ENCODE measurements around the gene SPATA22.
A peak's percentile ranks its signal among the peaks of the same experiment; 100 is the strongest.
"Not testable (repeated sequence)": the region's sequence is repeated elsewhere in the genome, so short reads cannot be mapped to it uniquely, and the experiment has no call there.

SPATA22 gene, protein sequence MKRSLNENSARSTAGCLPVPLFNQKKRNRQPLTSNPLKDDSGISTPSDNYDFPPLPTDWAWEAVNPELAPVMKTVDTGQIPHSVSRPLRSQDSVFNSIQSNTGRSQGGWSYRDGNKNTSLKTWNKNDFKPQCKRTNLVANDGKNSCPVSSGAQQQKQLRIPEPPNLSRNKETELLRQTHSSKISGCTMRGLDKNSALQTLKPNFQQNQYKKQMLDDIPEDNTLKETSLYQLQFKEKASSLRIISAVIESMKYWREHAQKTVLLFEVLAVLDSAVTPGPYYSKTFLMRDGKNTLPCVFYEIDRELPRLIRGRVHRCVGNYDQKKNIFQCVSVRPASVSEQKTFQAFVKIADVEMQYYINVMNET

DNA sequence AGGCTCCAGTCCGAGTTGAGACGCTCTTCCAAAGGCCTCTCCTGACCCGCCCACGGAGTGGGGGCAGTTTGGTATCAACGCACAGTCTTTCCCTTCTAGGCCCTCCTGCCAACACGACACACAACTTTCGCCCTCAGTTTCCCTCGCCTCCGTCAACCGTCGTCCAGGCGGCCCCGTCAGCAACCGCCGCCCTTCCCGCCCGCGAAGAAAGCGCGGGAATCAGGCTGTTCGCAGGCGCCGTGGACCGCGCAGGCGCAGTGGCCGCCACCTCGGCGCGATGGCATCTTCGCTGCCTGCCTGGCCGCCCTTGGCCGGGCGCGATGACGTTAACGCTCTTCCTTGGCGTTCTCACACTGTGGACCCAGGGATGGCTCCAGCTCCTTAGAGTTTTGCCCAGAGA is at the start of gene SPATA22:
SPATA22 (minus strand) TSS at position 221 of the 400 bp plus-strand sequence. CDS start 2,494 bp downstream, outside the sequence.
- no peak for DNase-seq (ENCODE audit: low spot score)

GRCh38 chr17:3519472-3519871 is 47.9 kb upstream of the SPATA22 start:
- DNase-seq (ENCODE audit: low spot score), result not testable (repeated sequence)

DNA sequence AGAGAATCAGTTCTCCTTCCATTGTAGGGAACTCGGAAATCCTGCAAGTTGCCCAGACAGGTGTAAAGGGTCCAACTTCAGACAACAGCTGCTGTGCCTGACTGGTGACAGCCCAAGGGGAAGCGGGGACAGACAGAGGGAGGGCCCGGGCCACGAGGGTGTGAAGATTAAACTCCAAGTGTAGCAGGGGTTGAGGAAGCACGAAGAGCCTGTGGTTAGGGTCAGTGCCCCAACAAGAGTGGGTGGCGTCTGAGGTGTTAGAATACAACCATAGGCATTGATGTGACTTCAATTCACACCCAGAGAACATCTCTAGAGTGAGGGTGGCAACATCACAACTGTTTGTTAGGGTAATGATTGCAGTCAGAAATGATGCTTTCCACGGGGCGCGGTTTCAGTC is 43.3 kb upstream of the SPATA22 start:
- no peak for DNase-seq (ENCODE audit: low spot score)

DNA sequence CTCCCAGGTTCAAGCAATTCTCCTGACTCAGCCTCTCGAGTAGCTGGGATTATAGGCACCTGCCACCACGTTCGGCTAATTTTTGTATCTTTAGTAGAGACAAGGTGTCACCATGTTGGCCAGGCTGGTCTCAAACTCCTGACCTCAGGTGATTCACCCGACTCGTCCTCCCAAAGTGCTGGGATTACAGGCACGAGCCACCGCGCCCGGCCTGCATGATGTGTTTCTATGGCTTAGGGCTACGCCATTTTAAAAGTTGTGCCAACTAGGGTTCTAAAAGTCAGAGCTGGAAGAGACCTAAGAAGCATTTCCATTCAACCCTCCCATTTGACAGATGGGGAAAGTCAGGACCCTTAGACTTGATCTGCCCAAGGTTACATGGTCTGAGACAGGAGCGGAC is 42.5 kb upstream of the SPATA22 start:
- not testable (repeated sequence) for DNase-seq (ENCODE audit: low spot score)

DNA sequence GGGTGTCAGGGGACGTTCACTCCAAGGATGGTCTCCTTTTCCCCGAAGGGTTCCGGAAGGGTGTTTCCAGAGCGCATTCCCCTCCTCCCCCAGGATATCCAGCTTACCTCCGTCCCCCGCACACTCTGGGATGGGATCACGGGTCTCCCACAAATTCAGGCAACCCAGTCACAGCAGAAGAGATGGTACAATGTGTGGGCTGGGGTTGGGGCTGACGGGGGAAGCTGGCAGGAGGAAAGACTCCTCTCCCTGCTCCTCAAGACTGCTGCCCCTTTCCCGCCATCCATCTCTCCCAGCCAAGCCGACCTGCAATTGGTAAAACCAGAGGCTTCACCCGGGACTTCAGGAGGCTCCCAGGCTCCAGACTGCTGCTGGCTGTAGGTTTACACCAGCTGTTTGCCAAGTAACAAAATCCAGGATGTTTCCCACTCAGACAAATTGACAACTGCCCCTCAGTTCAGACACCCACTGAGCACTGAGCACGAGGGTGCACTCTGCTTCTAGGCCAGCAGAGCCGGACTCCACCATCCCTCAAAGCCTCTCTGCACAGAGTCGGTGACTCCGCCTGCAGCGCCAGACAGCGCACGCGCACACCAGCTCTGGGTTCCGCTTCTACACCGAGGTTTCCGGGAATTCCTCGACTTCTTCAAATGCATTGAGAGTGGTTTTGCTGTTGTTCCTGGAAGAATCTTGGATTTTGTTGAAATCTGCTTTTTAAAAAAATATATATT is 41.9 kb upstream of the SPATA22 start:
- no peak for DNase-seq (ENCODE audit: low spot score)

DNA sequence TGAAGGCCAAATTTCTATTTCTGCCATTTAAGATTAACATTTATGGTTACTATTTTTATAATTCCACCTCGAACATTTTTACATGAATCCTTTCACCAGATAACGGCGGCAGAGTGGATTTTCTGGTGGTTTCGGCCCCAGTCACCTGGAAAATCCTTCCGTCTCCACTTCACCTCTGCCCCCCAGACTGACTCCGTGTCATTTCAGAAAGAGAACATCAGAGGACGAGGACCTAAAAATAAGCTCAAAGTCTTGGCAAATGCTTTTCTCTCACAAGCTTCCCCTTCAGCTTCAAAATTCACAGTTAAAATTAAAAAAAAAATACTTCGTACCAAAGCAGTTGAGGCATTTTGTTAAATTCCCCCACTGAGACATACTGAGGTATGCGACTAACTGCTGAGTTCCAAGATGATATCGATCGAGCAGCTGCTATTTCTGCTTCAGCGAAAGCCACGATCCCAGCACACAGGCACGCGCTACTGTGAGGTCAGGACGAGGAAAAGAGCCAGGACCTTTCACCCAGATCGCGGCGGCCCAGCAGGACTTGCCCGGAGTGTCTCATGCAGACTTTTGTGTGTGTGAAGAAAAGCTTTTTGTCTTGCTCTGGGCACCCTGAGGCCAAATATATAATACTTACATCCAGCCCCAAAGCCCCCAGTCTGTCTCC is 41.0 kb upstream of the SPATA22 start:
- peak; percentile 74 for DNase-seq (ENCODE audit: low spot score)

- DNase-seq (ENCODE audit: low spot score), result no peak
Observed at GRCh38 chr17:3511852-3512504, 40.4 kb upstream of the SPATA22 start.

DNA sequence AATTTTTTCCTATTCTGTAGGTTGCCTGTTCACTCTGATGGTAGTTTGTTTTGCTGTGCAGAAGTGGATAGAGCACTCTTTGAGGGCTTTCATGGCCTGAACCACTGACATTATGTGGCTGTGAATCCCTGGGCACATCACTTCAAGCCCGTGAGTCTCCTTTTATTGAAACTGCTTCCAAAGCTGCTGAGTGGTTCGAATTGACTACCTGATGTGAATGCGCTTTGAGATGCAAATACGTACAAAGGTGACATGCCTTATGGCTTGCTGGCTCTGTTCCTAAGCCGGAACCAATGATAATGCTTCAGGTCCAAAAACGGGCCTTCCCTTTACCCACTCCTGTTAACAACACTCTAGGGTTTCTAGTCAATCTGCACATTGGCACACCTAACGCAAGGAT is 38.5 kb upstream of the SPATA22 start:
- DNase-seq (ENCODE audit: low spot score), result no peak

- no peak for DNase-seq (ENCODE audit: low spot score)
Observed at GRCh38 chr17:3507869-3508268, 36.2 kb upstream of the SPATA22 start.

DNA sequence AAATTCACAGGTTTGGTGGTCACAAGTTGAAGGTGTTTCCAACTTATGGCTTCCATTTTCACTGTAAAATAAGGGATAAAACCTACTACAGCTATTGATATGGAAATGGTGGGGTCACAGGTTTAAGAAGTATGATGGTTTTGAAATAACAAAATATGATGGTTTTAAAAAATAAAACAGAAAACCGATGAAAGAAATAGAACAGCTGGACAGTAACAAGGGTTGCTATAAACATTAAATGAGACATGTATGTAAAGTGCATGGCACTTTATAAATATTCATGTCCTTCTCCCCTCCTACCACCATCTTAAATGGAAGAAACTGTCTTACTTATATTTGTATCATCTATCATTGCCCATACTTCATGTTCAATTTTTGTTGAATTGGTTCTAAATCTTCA is 35.5 kb upstream of the SPATA22 start:
- no peak for DNase-seq (ENCODE audit: low spot score)

DNA sequence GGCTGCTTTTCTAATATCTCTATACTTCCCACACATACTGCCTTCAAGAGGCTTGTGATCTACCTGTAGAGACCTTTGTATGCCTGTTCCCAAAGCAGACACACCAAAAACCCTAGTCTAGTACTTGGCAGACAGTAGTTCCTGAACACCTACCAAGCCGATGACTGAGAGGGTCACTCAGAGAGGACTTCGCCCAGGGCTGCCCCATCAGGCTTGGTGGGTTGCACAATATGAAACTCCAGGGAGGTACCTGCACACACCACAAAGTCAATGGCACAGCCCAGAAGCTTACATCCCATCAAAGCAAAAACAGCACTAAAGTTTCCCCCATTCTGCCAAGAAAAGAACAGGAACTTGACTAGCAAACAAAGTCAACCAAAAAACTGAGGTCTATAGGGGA is 34.4 kb upstream of the SPATA22 start:
- no peak for DNase-seq (ENCODE audit: low spot score)

DNA sequence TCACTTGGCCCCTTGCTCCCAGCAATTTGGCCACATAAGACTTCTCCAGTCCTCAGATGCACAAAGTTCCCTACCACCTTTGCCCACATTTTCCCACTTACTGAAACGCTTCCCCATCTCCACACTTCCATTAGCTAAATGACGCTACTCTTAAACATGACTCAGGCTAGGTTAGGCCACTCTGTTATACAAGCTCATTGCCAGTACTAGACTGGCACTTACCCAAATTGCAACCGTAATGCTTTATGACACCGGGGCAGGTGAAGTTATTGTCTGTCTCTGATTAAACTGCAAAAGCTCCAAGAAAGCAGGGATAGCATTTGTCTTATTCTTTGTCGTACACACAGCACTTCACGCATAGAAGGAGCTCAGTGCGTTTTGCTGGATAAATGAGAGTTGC is 33.4 kb upstream of the SPATA22 start:
- DNase-seq (ENCODE audit: low spot score), result no peak

DNA sequence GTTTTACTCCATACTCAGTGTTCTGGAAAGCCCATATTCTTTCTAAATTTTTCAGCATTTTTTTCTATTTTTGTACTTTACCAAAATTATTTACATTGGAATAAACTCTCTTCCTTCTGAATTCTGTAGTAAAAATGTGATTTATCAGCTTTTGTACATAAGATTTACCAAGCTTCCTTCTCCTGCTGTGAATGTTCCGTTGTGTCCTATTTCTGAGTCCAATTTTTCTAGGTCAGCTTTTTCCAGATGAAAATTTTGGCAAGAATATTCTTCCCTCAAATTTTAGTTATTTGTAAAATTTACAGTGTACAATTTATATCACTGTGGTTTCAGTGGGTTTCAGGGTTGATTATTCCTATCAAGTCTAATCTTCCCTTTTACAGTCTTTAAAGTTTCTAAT is 31.7 kb upstream of the SPATA22 start:
- no peak for DNase-seq (ENCODE audit: low spot score)

GRCh38 chr17:3502466-3502865 is 30.8 kb upstream of the SPATA22 start:
- DNase-seq (ENCODE audit: low spot score), result no peak

DNA sequence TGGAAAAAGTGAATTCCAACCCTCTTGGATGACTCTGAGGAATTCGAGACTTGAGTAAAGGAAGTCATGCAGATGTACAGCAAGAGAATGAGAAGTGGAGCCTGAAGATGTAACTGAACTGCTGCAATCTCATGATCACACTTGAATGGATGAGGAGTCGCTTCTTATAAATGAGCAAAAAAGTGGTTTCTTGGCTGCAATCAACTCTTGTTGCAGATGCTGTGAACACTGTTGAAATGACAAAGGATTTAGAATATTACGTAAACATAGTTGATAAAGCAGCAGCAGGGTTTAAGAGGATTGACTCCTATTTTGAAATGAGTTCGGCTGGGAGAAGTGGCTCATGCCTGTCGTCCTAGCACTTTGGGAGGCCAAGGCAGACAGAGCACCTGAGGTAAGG is 29.7 kb upstream of the SPATA22 start:
- no peak for DNase-seq (ENCODE audit: low spot score)

GRCh38 chr17:3497101-3497500 is 25.5 kb upstream of the SPATA22 start:
- DNase-seq (ENCODE audit: low spot score), result no peak

GRCh38 chr17:3485481-3486068 is 14.0 kb upstream of the SPATA22 start:
- no peak for DNase-seq (ENCODE audit: low spot score)

GRCh38 chr17:3482852-3483251 is 11.2 kb upstream of the SPATA22 start:
- DNase-seq (ENCODE audit: low spot score), result no peak

DNA sequence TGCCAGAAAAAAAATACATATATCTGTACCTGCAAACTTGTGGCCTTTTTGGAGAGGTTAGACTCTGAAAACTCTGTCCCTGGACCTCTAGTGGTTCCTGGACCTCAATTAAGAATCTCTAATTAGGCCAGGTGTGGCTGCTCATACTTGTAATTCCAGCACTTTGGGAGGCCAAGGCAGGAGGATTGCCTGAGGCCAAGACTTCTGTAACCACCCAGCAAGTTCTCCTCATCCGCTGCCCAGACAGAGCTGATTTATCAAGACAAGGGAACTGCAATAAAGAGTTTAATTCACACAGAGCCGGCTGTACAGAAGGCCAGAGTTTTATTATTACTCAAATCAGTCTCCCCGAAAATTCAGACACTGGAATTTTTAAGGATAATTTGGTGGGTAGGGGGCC is 8.4 kb upstream of the SPATA22 start:
- no peak for DNase-seq (ENCODE audit: low spot score)

DNA sequence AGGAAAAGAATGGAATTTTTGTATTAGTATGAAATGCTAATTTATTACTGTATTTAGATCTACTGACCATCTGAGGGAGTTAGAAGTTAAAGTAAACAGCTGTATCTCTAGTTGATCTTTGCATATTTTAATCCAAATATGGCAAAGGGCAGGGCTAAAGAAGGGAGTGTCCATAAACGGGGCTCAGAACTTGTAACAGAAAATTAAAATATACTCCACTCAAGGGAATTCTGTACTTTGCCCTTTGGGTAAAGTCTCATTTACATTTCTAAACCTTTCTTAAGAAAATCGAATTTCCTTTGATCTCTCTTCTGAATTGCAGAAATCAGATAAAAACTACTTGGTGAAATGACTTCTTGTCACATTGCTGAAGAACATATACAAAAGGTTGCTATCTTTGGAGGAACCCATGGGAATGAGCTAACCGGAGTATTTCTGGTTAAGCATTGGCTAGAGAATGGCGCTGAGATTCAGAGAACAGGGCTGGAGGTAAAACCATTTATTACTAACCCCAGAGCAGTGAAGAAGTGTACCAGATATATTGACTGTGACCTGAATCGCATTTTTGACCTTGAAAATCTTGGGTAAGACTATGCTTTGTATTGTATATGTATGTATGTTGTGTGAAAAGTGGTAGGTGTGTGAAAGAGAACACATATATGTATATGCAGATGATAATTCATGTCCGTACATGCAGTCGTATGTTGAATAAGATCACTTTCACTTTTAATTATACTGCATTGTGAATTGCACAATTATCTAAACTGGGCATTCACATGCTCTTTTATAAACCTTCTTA is 4.4 kb upstream of the SPATA22 start, which contains the start of gene ASPA:
ASPA (plus strand) TSS at position 186 of the 799 bp plus-strand sequence; CDS start at position 349, 163 bp downstream.
- DNase-seq (ENCODE audit: low spot score), result peak; percentile 36

DNA sequence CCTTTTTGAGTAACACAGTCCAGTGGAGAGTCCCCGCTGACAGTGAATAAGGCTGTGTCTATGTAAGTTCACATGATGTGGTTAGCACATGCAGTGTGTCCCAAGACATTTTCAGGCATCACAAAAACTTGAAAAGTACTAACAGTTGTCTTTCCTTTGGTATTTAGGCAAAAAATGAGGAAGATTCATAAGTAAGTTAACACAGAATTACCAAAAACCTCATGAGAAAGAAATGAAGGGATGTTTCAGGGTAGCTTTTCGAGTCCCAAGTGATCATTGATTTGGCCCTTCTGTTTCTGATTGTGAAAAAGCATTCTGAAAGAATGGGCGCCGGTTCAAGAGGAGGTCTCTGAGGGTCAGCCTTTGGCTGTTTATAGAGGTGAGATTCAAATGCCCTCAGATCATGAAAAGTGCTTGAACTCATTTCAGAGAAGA is 3.6 kb upstream of the SPATA22 start:
- DNase-seq (ENCODE audit: low spot score), result no peak
